Stimulated activated CD8-positive, alpha-beta memory T cell treated with anti-CD3 and anti-CD28 coated beads, Interleukin-12 subunit alpha, Interleukin-12 subunit beta, amount 100 ng/mL, for 24 hours (primary cell): ENCODE measurements around the gene SPOCK1.
"Not testable (repeated sequence)": the region's sequence is repeated elsewhere in the genome, so short reads cannot be mapped to it uniquely, and the experiment has no call there.

Source experiments
- DNase-seq: peaks from one replicate; pipeline ENCODE4 v3.0.0-alpha.2; 2020; ENCODE audit errors: extremely low read depth

The SPOCK1 gene

DNA sequence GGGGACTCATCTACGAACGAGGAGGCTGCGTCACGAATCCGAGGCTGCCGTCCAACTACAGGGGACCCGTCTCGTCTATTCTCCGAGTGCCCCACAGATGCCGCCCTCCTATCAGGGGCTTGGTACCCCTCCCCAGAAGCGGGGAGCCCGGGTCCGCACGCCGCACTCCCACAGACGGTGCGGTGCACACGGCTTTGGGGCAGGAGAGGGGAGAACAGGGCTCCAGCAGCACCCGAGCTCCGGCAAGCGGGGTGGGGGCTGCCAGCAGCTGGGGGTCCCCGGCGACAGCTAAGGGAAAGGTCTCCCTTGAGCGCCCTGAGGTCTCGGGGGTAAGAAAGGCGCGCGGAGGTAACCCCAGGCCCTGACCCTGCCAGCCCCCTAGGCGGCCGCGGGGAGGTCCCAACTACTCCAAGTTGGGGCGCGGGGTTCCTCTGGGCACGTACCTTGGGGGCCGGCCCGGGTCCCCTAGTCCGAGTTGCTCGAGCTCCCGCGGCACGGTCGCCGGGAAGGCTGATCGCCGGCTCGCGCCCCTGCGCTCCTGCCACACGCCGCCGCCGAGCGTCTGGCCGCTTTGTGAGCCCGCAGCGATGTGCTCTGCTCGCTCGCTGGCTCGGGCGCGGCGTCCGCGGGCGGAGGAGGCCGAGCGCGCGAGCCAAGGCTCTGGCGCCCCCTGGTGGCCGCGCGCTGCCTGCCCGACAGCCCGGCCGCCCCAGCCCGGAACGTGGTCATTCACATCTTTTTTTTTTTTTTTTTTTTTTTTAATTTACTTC lies at the start of gene SPOCK1:
Gene SPOCK1, minus strand, starts transcription at position 591 of the 770 bp plus-strand sequence.
- peak; percentile 24 for DNase-seq

- no peak for DNase-seq
Observed at GRCh38 chr5:137545956-137546355, 46.8 kb upstream of the SPOCK1 start.

DNA sequence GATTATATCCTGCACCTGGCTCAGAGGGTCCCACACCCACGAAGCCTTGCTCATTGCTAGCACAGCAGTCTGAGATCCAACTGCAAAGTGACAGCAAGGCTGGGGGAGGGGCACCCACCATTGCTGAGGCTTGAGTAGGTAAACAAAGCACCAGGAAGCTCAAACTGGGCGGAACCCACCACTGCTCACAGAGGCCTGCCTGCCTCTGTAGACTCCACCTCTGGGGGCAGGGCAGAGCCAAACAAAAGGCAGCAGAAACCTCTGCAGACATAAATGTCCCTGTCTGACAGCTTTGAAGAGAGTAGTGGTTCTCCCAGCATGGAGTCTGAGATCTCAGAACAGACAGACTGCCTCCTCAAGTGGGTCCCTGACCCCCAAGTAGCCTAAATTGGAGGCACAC lies 36.3 kb upstream of the SPOCK1 start:
- DNase-seq = not testable (repeated sequence)

DNA sequence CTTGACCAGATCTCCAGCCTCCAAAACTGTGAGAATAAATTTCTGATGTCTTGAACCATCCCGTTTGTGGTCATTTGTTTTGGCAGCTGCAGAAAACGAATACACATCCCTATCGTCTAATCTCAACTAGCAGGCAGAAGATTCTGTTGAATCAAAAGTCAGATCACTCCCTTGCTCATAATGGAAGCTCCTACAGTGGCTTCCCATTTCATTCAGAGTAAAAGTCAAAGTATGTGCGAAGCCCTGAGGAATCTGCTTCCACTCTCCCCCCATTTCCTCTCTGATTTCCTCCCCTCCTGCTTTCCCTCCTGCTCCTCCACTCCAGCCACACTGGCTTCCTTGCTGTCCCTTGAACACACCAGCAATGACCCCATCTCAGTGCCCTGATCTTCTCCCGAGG lies 34.8 kb upstream of the SPOCK1 start:
- DNase-seq = no peak

DNA sequence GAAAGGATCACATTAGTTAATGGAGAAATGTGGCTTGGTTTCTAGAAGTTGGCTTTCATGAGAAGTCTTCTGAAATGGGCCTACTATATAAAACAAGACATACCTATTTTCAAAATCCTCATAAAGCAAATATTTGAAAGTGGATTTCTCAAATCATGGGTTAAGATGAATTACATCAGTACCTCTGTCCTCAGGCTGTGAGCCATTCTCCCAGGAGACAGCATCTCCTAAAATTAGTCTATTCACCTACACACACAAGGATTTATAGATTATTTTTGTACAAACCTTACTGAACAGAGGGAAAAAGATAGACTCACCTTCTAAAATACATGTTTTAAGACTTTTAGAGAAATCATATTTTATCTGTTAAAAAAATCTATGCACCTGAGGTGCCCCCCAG lies 32.1 kb upstream of the SPOCK1 start:
- DNase-seq = no peak

- DNase-seq = no peak
Observed at GRCh38 chr5:137521246-137521645, 22.1 kb upstream of the SPOCK1 start.

DNA sequence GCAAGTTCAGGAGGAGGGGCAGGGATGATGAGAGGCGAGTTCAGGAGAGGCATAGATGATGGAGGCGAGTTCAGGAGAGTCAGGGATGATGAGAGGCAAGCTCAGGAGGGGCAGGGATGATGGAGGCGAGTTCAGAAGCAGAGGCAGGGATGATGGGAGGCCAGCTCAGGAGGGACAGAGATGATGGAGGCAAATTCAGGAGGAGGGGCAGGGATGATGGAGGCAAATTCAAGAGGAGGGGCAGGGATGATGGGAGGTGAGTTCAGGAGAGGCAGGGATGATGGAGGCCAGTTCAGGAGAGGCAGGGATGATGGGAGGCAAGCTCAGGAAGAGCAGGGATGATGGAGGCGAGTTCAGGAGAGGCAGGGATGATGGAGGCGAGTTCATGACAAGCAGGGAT lies 17.8 kb upstream of the SPOCK1 start:
- no peak for DNase-seq

DNA sequence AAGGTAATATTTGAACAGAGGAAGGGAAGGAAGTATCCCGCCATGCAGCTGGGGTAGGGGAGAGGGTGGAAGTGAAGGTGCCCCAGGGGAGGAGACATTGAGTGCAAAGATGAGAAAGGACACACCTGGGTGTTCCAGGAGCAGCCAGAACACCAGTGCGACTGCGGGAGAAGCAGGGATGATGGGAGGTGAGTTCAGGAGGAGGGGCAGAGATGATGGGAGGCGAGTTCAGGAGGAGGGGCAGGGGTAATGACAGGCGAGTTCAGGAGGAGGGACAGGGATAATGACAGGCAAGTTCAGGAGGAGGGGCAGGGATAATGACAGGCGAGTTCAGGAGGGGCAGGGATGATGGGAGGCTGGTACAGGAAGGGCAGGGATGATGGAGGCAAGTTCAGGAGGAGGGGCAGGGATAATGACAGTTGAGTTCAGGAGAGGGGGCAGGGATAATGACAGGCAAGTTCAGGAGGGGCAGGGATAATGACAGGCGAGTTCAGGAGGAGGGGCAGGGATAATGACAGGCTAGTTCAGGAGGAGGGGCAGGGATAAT lies 17.2 kb upstream of the SPOCK1 start:
- no peak for DNase-seq

DNA sequence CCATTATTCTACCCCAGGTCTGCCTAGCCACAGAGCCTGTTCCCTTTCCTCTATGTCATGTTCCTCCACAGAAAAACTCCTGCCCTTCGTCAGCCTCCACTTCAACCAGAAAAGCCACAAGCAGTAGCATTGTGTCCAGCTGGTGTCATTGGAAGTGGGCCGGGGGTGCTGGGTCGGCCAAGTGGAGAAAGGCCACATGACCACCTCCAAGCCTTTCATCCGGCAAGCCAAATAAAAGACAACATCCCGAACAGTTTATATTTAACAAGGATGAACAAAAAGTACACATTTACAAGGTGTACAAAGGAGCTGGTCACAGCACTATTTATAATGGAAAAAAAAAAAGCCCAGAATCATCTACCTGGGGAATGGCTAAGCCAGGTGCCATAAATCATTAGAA lies 16.1 kb upstream of the SPOCK1 start:
- DNase-seq = no peak

GRCh38 chr5:137510671-137511070 lies 11.5 kb upstream of the SPOCK1 start:
- no peak for DNase-seq

GRCh38 chr5:137507150-137507549 lies 8.0 kb upstream of the SPOCK1 start:
- no peak for DNase-seq

DNA sequence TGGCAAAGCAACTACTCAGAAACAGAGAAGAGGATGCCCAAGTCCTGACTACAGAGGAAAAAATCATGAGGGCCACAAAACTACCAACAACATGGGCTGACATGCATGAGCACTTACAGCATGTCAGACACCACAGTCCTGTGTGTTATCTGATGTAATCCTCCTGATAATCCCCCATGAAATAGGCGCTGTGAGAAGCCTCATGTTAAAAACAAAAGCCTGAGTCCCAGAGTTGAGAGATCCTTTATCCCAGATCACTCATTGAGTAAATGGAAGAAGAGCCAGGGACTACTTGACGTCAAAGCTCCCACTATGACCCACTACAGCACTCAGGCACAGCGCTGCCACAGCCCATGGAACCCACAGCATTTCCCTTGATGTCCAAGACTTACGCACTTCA lies 7.2 kb upstream of the SPOCK1 start:
- no peak for DNase-seq

GRCh38 chr5:137504916-137505315 lies 5.8 kb upstream of the SPOCK1 start:
- no peak for DNase-seq

- DNase-seq = no peak
Observed at GRCh38 chr5:137503456-137503855, 4.3 kb upstream of the SPOCK1 start.

GRCh38 chr5:137502632-137503031 lies 3.5 kb upstream of the SPOCK1 start:
- no peak for DNase-seq

GRCh38 chr5:137501846-137502406 lies 2.8 kb upstream of the SPOCK1 start:
- no peak for DNase-seq

- no peak for DNase-seq
Observed at GRCh38 chr5:137501226-137501625, 2.1 kb upstream of the SPOCK1 start.

GRCh38 chr5:137500615-137501225 lies 1.6 kb upstream of the SPOCK1 start:
- DNase-seq = no peak

DNA sequence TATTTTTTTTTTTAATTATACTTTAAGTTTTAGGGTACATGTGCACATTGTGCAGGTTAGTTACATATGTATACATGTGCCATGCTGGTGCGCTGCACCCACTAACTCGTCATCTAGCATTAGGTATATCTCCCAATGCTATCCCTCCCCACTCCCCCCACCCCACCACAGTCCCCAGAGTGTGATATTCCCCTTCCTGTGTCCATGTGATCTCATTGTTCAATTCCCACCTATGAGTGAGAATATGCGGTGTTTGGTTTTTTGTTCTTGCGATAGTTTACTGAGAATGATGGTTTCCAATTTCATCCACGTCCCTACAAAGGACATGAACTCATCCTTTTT lies 351 bp upstream of the SPOCK1 start:
- DNase-seq = not testable (repeated sequence)

DNA sequence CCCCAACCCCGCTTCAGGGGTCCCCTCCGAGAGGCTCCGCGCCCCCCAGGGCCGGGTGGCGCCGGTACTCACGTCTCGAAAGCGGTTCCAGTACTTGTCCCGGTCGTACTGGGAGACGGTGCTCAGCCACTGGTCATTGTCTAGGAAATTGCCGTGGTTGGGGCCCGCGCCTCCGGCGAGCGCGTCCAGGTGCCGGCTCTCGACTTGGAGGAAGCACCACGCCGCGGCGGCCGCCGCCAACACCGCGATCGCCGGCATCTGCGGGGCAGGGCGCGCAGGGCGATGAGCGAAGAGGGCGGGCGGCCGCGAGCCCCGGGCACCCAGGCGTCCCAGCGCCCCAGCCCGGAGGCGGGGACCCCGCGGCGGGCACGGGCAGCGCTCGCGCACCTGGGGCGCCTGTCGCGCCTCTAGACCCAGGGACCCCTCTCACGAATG lies 808 bp downstream of the SPOCK1 start:
- DNase-seq = no peak

GRCh38 chr5:137497396-137498290 lies 1.5 kb downstream of the SPOCK1 start:
- DNase-seq = no peak

DNA sequence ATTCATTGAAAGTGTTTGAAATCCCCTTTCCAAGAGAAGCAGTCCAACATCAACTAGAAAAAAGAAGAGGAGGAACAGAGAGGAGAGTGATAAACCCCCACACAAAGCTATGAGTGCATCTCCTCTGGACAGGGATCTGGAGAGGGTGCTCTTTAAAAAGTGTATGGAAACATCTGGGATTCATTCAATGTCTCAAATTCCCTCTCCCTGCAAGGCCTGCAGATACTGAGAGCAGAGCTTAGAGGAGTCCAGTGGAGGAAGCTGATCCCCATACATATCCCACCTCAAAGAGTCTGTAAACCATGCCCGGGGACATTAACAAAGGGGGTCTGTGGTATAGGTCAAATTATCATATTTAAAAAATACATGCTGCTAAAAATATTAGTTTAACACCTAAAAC lies 2.2 kb downstream of the SPOCK1 start:
- DNase-seq = no peak
